Keratinocyte (primary cell): ENCODE measurements around the gene GRM5. TPM values are rescaled to one million over a fixed set of nuclear protein-coding genes. Genes with fewer than 3 reads are reported as not detected.
"Not testable (repeated sequence)": the region's sequence is repeated elsewhere in the genome, so short reads cannot be mapped to it uniquely, and the experiment has no call there.

Experiments used
- DNase-seq: peaks from one replicate; pipeline ENCODE4 v3.0.0-alpha.2; 2011; ENCODE audit warnings: low read depth, missing footprints, low spot score
- FAIRE-seq: peaks from 2 replicates; lab custom pipeline; 2011; peaks lifted over from hg19 to GRCh38; lab: Jason Lieb, UNC
- H2AFZ ChIP-seq: 2 replicates; pipeline ENCODE4 v1.6.0; 2012; ENCODE audit warnings: low read length, control low read depth, inconsistent platforms; ENCODE audit not compliant: control insufficient read depth
- H3K27ac ChIP-seq: 2 replicates; pipeline ENCODE4 v1.5.1; 2011; ENCODE audit warnings: low read length; ENCODE audit not compliant: control insufficient read depth, insufficient read depth
- H3K27me3 ChIP-seq: 3 replicates; pipeline ENCODE4 v1.6.0; 2011; ENCODE audit warnings: low read length; ENCODE audit not compliant: control insufficient read depth, insufficient read depth; ENCODE audit errors: extremely low read depth
- H3K36me3 ChIP-seq, 2 experiments: 2 replicates in 1 of 2; 3 replicates in 1 of 2; pipeline ENCODE4 v1.5.1; 2011; ENCODE audit warnings: low read length in 2 of 2, mild to moderate bottlenecking in 1 of 2; ENCODE audit not compliant: control insufficient read depth in 2 of 2, insufficient read depth in 2 of 2; ENCODE audit errors: extremely low read depth in 1 of 2
- H3K4me1 ChIP-seq: 3 replicates; pipeline ENCODE4 v1.5.1; 2011; ENCODE audit warnings: low read length; ENCODE audit not compliant: control insufficient read depth, insufficient read depth; ENCODE audit errors: extremely low read depth
- H3K4me2 ChIP-seq: 3 replicates; pipeline ENCODE4 v1.6.0; 2011; ENCODE audit warnings: low read depth, low read length; ENCODE audit not compliant: control insufficient read depth, insufficient read depth; ENCODE audit errors: extremely low read depth
- H3K4me3 ChIP-seq, 3 experiments: fragments of 200-600 bp in 1 of 3; sonication (generic) in 1 of 3; 2 replicates in 2 of 3; 3 replicates in 1 of 3; pipeline ENCODE4 v1.5.1; 2011 to 2016; ENCODE audit warnings: low read length in 3 of 3, mild to moderate bottlenecking in 3 of 3, control low read depth in 2 of 3, inconsistent platforms in 1 of 3, low read depth in 1 of 3, mixed read lengths in 1 of 3, mixed run types in 1 of 3, moderate library complexity in 1 of 3; ENCODE audit not compliant: control insufficient read depth in 2 of 3, insufficient read depth in 2 of 3; ENCODE audit errors: extremely low read depth in 1 of 3
- H3K79me2 ChIP-seq: 2 replicates; pipeline ENCODE4 v1.6.0; 2012; ENCODE audit warnings: low read length; ENCODE audit not compliant: control insufficient read depth, insufficient read depth
- H3K9ac ChIP-seq: 3 replicates; pipeline ENCODE4 v1.6.0; 2011; ENCODE audit warnings: low read length; ENCODE audit not compliant: control insufficient read depth, insufficient read depth; ENCODE audit errors: extremely low read depth
- H3K9me1 ChIP-seq: 3 replicates; pipeline ENCODE4 v1.6.0; 2011; ENCODE audit warnings: low read length; ENCODE audit not compliant: control insufficient read depth, insufficient read depth; ENCODE audit errors: extremely low read depth
- H3K9me3 ChIP-seq: 2 replicates; pipeline ENCODE4 v1.5.1; 2012; ENCODE audit warnings: low read depth, low read length; ENCODE audit not compliant: control insufficient read depth
- H4K20me1 ChIP-seq: 3 replicates; pipeline ENCODE4 v1.6.0; 2011; ENCODE audit warnings: low read length; ENCODE audit not compliant: control insufficient read depth, insufficient read depth; ENCODE audit errors: extremely low read depth
- EZH2 ChIP-seq: IDR thresholded peaks from one replicate; pipeline ENCODE4 v1.6.1; 2012; ENCODE audit warnings: inconsistent platforms, mild to moderate bottlenecking, low read length, moderate library complexity
- dilution Hi-C: fragments of 300-500 bp; cut with MboI; formaldehyde crosslinking; loops from one replicate; pipeline ENCODE4 v1.7.0; 2020; ENCODE audit warnings: low sequenced_read_pairs; ENCODE audit not compliant: extremely low pct_ligation_motif_present
- polyA plus RNA-seq, 5 experiments: library from polyadenylated mRNA; depleted of rRNA in 3 of 5; stranded (reverse) in 3 of 5; stranded (forward) in 1 of 5; unstranded in 1 of 5; fragments of >200 nt; gene quantifications; 1 replicate in 1 of 5; 2 replicates in 3 of 5; 3 replicates in 1 of 5; pipeline versions ENCODE4 v1.2.1 to v1.2.3, GENCODE V29; 2011 to 2012; ENCODE audit warnings: missing spikeins in 2 of 5, low read depth in 1 of 5, low replicate concordance in 1 of 5
- TF ChIP-seq, protein P1 (sequence below), 3 experiments: IDR thresholded peaks in 1 of 3; conservative IDR thresholded peaks in 1 of 3; optimal IDR thresholded peaks in 1 of 3; 2 replicates in 2 of 3; 3 replicates in 1 of 3; pipeline versions ENCODE3 to v1.5.1; 2011; ENCODE audit warnings: low read length in 3 of 3, mild to moderate bottlenecking in 3 of 3, moderate library complexity in 2 of 3, control low read depth in 1 of 3, inconsistent platforms in 1 of 3; ENCODE audit not compliant: insufficient read depth in 2 of 3; ENCODE audit errors: extremely low read depth in 1 of 3

The GRM5 gene
- polyA plus RNA-seq, 1 donor (not counting 4 experiments of a cell fraction or from before 2014, with no cell fraction given), result not detected

DNA sequence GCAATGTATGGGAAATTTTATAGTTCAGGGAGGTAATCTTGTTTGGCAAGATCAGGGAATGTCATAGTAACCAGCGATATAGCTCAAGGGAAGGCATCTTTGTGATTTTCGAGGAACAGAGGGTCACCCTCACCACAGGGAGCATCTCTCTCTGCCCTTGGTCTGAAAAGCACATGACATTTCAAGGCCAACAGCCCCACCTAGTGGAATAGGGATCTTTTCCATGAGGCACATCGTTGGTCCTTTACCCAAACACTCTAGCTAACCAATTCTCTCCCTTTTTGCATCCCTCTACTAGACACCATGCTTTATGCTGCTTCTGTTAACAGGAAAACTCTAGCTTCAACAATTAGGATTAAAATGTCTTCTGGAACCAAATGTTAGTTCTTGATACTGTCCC is 179.0 kb downstream of the GRM5 start:
- no peak for FAIRE-seq
- H3K4me2 ChIP-seq, result no peak overlapping the region
- H2AFZ ChIP-seq, result no peak overlapping the region

GRCh38 chr11:88882800-88883199 is 183.0 kb downstream of the GRM5 start:
- H3K9me1 ChIP-seq, dilution Hi-C loops: not testable (repeated sequence)

More for the DNA sequence above, 179.0 kb downstream of the GRM5 start:
- no peak overlapping the region for H3K9ac ChIP-seq
- no peak overlapping the region for H3K27ac ChIP-seq
- dilution Hi-C loops, result no loop called here
- TF ChIP-seq EZH2, result no peak
- TF ChIP-seq, protein P1, sequence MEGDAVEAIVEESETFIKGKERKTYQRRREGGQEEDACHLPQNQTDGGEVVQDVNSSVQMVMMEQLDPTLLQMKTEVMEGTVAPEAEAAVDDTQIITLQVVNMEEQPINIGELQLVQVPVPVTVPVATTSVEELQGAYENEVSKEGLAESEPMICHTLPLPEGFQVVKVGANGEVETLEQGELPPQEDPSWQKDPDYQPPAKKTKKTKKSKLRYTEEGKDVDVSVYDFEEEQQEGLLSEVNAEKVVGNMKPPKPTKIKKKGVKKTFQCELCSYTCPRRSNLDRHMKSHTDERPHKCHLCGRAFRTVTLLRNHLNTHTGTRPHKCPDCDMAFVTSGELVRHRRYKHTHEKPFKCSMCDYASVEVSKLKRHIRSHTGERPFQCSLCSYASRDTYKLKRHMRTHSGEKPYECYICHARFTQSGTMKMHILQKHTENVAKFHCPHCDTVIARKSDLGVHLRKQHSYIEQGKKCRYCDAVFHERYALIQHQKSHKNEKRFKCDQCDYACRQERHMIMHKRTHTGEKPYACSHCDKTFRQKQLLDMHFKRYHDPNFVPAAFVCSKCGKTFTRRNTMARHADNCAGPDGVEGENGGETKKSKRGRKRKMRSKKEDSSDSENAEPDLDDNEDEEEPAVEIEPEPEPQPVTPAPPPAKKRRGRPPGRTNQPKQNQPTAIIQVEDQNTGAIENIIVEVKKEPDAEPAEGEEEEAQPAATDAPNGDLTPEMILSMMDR (optimal IDR thresholded peaks at IDR 0.05 in 1 of 3, IDR thresholded peaks at IDR 0.05 in 1 of 3, conservative IDR thresholded peaks at IDR 0.05 in 1 of 3; ENCODE audit: extremely low read depth in 1 of 3, insufficient read depth in 2 of 3, low read length in 3 of 3), result peak; percentile 48 to 66 (median 50)
- no peaks in the 10 kb centered on the region for H4K20me1 ChIP-seq
- no peaks in the 10 kb centered on the region for H3K27me3 ChIP-seq
- H3K9me1 ChIP-seq, result no peaks in the 10 kb centered on the region
- no peaks in the 10 kb centered on the region for H3K4me1 ChIP-seq
- DNase-seq, result no peak
- H3K4me3 ChIP-seq, result no peak overlapping the region
- no peaks in the 10 kb centered on the region for H3K79me2 ChIP-seq
- no peaks in the 10 kb centered on the region for H3K9me3 ChIP-seq
- H3K36me3 ChIP-seq, result no peaks in the 10 kb centered on the region

DNA sequence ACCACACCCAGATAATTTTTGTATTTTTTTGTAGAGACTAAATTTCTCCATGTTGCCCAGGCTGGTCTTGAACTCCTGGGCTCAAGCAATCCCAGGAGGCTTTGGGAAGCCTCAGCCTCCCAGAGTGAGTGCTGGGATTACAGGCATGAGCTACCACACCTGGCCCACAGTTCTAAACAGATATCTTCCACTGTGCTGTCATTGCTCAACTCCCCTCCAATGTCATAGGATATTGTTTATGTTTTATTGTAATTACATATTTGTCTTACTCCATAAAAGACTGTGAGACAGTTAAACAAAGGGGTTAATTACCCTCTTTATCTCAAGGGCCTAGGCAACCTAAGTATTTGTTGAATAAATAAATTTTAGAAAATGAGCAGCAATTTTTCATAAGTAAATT is 204.2 kb downstream of the GRM5 start:
- Histone ChIP-seq H3K9ac (no peak overlapping the region), H4K20me1 (no peaks in the 10 kb centered on the region), H3K4me2 (no peak overlapping the region), H3K27me3 (no peaks in the 10 kb centered on the region), H3K9me3 (no peaks in the 10 kb centered on the region), H3K9me1 (no peaks in the 10 kb centered on the region), H3K79me2 (no peaks in the 10 kb centered on the region), H3K36me3 (no peaks in the 10 kb centered on the region), H3K4me3 (no peak overlapping the region), H2AFZ (no peak overlapping the region), H3K4me1 (no peaks in the 10 kb centered on the region), H3K27ac (no peak overlapping the region)
- no peak for DNase-seq
- FAIRE-seq, result no peak
- no peak for TF ChIP-seq EZH2
- TF ChIP-seq, protein P1 (optimal IDR thresholded peaks at IDR 0.05 in 1 of 3, IDR thresholded peaks at IDR 0.05 in 1 of 3, conservative IDR thresholded peaks at IDR 0.05 in 1 of 3; ENCODE audit: extremely low read depth in 1 of 3, insufficient read depth in 2 of 3, low read length in 3 of 3), result no peak
- dilution Hi-C loops, result no loop called here

More at GRCh38 chr11:88882800-88883199, 183.0 kb downstream of the GRM5 start:
- not testable (repeated sequence) for H3K9me3 ChIP-seq, H3K27me3 ChIP-seq, DNase-seq, H3K9ac ChIP-seq, H3K4me3 ChIP-seq, H3K36me3 ChIP-seq, FAIRE-seq, H3K79me2 ChIP-seq, H2AFZ ChIP-seq, H4K20me1 ChIP-seq, H3K27ac ChIP-seq, H3K4me2 ChIP-seq, H3K4me1 ChIP-seq

GRCh38 chr11:88860431-88860830 is 205.4 kb downstream of the GRM5 start:
- H3K27ac ChIP-seq, H3K27me3 ChIP-seq, H3K4me1 ChIP-seq, H3K9me1 ChIP-seq, H3K9ac ChIP-seq, H3K36me3 ChIP-seq, FAIRE-seq, H2AFZ ChIP-seq, H3K79me2 ChIP-seq, DNase-seq, H3K9me3 ChIP-seq, H3K4me3 ChIP-seq, dilution Hi-C loops, H4K20me1 ChIP-seq, H3K4me2 ChIP-seq: not testable (repeated sequence)
